GM18907 (cell line): ENCODE results near the gene NR1D1.
A peak's percentile ranks its signal among the peaks of the same experiment; 100 is the strongest.

Experiments used
- ATAC-seq: cut with Tn5 transposase; IDR thresholded peaks from one replicate; pipeline ENCODE4 v1.9.1; 2021; ENCODE audit warnings: mild to moderate bottlenecking, moderate library complexity; ENCODE audit not compliant: unreplicated experiment

NR1D1 gene

GRCh38 chr17:40111221-40112128, 11.1 kb upstream of the NR1D1 start:
- peak; percentile 43 for ATAC-seq

- ATAC-seq = no peak
Measured at GRCh38 chr17:40110026-40110845, 9.8 kb upstream of the NR1D1 start.

GRCh38 chr17:40108970-40109824, 8.8 kb upstream of the NR1D1 start:
- ATAC-seq = no peak

DNA sequence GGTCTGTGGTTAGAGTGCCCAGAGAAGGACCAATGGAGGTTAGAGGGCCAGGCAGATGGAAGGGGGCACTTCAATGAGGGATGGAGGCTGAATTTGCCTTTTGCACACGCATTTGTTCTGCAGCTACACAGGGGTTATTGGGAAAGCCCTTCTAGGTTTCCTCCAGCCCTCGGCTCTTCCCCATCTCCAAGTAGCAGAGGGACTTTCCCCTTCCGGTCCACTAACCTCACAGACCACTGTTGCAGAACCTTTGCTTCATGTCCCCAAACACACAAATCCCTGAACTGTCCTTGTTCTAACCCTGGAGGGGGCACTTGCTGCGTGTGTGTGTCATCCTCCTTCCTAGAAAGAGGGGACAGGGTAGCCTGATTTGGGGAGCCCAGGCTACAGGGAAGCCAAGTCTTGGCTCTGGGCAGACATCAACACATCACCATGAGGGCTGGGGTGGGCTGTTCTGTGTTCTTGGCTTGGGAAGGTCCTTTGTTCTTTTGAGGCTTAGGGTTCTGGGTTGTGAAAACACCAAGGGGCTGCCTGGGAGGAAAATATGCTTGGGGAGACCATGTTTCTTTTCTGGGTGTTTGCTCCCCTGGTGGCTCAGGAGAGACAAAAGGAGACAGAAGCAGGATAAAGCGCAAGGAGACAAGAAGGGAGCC, 7.3 kb upstream of the NR1D1 start:
- no peak for ATAC-seq

DNA sequence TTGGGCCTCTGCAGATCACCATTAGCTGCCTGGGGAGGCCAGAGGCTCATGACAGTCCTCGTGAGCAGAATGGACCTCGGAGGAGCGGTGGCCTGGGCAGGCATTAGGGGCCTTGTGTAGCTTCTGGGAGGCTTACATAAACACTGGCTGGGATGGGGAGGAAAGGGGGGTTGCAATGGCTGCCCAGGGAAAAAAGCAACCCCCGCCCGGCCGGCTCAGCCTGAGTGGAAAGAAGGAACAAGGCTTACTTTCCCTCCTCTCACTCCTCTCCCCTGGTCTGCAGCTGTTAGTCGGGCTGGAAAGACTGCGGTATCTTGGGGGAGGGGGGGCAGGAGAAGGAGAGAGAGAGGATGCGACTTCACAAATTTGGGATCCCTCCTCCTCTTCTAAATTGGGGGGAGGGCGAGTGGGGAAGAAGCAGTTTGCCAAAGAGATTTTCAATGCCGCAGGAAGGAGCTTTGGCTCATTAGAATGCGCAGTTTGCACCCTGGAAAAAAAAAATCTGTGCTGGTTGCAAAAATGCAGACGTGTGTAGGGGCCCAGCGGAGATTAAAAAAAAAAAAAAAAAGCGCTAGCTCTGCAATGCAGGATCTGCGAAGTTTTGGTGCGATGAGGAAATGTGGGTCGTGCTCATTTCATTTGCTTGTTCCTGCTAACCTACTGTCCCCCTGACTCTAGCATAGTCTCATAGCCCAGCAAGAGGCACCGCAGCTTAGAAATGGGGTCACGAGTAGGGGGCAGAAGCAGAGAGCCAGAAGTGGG, 6.6 kb upstream of the NR1D1 start:
- no peak for ATAC-seq

DNA sequence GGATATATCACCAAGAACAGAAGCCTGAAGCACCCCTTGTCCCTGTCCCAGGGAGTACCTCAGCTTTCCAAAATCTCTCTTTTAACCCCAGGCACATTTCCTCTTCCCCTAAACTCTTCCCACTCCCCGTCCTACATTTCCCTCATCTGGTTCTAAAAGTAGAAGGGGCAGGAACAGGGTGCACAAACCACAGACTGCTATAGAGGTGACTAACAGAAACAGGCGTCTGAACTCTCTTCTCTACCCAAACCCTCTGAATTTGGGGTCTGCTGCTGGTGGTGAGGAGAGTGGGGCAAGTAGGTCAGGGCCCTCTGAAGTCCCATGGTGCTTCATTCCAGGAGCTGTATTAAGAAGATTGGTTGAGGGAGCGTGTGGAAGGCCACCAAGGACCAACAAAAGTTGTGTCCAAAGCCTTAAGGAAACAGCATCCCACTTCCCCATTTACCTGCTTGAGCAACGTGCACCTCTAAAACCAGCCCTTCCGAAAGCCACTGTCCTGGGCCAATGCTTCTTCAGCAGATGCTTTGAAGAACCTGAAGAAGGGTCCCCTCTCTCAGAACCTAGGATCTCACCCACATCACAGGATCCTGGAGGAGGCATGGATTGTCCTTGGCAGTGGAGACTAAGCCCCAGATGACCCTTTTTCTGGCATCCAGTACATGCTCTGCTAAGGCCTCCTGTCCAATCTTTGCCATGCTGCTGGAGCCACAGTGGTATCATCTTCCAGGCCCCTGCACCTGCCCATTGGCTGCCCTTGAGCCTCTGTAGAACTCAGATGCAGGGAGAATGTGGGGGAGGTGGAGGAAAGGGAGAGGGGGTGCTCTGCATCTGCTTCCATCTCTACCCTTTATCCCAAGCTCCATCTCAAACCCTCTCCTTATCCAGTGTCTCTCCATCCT, 5.7 kb upstream of the NR1D1 start:
- ATAC-seq = no peak

- ATAC-seq = no peak
Measured at GRCh38 chr17:40104594-40105486, 4.5 kb upstream of the NR1D1 start.

DNA sequence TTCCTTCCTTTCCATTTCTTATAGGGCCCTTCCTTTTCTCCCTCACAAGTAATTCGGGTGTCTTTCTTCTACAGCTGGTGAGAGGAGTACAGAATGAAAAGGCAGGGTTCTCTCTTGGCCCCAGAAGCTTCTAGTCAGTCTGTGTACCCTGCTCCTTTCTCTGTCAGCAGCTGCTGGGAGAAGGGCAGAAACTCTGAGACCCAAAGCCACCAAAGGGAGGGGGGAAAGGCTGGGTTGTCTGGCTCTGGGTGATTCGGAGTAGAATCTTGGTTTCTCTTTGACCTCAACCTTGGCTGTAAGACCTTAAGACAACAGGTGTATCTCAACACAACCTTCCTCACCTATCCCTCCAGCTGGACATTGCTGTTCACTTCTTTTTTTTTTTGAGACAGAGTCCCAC, 3.3 kb upstream of the NR1D1 start:
- ATAC-seq = no peak

DNA sequence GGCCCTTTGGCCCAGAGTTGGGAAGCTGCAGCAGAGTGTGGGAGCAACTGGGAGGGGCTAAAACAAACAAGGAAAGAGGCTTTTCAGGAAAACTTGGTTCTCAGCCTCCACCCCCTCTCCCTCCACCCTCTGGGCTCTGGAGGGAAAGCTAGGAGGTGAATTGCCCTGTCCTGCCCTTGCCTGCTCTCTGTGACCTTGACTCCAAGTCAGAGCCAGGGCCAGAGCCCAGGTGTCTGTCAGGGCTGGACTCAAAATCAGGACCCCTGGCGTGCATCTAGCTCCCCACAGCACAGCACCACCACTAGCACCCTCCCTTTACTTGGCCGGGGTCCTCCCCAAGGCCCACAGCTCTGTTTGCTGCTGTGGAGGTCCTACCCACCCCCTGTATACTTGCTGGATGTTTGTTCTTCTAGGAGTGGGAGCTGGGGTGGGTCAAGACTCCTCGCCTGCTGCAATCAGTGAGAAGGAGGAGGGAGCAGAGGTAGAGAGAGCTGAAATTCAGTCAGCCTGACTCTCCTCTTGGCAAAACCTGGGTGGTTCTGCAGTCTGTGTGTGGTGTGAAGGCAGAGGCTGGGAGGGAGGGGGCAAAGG, 2.8 kb upstream of the NR1D1 start:
- ATAC-seq = no peak

GRCh38 chr17:40101367-40102210, 1.2 kb upstream of the NR1D1 start:
- no peak for ATAC-seq

DNA sequence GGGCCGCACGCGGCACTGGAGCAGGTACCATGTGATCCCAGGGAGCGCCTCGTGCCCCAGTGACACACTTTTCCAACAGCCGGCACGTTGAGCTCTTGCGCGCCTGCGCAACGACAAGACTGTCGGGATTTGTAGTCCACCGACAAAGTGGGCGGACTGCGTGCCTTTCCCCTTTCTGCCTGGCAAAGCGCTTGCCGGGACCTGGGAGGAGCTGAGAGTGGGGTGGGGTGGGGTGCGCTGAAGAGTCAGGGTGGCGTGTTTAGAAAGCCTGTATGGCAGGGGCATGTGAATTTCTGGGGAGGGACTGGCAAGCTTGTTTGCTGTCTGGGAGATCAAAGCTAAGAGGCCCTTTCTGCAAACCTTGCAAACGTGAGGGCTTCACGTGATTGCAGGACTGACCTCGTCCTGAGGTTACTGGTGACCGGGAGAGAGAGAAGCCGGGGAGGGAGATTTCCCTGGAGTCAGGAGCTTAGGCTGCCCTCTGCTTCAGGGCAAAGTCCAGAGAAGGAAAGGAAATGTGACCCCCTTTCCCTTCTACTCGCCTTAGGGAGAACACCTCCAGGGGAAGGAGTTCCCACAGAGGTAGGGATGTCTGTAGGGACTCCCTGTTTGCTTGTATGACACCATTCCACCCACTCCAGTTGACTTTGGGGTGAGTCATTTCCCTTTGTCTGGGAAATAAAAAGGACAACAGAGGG, 429 bp upstream of the NR1D1 start:
- peak; percentile 37 for ATAC-seq

DNA sequence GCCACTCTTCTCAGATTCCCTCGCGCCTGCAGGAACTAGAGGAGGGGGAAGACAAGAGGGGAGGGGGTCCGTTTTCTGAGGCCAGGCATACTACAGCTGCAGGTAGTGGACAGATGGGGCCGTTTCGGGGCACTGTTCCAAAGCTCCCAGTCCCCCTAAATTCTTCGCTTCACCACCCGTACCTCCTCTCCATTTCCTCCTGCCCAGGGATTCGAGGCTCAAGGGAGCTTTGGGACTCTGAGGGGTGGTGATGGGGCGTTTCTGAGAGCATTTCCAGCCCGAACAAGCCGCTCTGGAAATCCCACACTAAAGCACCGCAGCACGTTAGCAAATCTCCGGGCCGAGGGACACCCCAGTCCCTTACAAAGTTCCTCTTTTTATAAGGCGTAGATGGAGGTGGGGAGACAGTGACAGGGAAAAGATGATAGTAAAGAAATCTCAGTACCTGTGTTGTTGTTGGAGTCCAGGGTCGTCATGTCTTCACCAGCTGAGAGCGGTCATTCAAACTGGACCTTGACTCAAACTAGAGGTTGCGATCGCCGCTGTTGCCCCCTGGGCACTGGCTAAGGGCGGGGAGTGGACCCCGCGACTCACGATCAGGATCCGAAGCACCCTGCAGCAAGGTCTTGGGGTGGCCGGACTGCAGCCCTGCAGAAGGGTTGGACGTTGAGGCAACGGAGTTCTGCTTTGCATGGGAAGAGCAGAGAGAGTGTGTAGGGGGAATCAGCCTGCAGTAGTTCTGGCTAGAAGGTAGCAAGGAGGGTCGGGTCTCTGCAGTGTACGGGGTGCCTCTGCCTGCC, 570 bp downstream of the NR1D1 start:
- ATAC-seq = peak; percentile 1

- peak; percentile 51 for ATAC-seq
Measured at GRCh38 chr17:40098846-40099618, 1.4 kb downstream of the NR1D1 start.
